ENCODE measurements around the gene HINT2.

HINT2 gene

DNA sequence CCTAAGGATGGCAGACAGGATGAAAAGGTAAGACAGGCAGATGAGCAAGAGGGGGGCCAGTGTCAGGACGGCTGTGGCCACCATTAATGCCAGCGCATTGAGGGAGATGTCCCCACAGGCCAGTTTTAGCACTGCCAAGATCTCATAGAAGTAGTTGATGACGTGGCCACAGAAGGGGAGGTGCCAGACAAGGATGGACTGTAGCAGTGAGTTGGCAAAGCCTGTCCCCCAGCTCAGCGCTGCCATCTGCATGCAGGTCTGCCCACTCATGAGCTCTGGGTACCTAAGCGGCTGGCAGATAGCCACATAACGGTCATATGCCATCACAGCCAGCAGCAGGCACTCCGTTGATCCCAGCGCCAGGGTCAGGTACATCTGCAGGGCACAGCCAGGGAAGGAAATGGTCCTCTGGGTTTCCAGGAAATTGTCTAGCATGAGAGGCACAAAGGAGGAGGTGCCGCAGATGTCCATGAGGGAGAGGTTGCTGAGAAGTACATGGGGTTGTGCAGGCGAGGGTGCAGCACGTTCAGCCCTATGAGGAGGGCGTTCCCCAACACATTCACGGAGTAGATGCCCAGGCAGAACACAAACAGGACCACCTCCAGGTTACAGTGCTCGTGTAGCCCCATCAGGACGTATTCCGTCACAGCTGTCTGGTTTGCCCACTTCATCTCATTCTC is 44.6 kb upstream of the HINT2 start:
- H3K4me3 ChIP-seq (ENCODE audit: low read depth, low read length) = no peak overlapping the region
- H3K9me3 ChIP-seq = no peaks in the 10 kb centered on the region
- TF ChIP-seq, protein P1, sequence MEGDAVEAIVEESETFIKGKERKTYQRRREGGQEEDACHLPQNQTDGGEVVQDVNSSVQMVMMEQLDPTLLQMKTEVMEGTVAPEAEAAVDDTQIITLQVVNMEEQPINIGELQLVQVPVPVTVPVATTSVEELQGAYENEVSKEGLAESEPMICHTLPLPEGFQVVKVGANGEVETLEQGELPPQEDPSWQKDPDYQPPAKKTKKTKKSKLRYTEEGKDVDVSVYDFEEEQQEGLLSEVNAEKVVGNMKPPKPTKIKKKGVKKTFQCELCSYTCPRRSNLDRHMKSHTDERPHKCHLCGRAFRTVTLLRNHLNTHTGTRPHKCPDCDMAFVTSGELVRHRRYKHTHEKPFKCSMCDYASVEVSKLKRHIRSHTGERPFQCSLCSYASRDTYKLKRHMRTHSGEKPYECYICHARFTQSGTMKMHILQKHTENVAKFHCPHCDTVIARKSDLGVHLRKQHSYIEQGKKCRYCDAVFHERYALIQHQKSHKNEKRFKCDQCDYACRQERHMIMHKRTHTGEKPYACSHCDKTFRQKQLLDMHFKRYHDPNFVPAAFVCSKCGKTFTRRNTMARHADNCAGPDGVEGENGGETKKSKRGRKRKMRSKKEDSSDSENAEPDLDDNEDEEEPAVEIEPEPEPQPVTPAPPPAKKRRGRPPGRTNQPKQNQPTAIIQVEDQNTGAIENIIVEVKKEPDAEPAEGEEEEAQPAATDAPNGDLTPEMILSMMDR (IDR thresholded peaks at IDR 0.05; ENCODE audit: low read depth, low read length) = no peak
- H3K36me3 ChIP-seq = no peaks in the 10 kb centered on the region
- H3K4me1 ChIP-seq = peaks cover 2% of the 10 kb centered on the region; the same call in 1 of the 2 replicates
- no peak for DNase-seq
- H3K27me3 ChIP-seq = no peaks in the 10 kb centered on the region; the same call in 1 of the 2 replicates

DNA sequence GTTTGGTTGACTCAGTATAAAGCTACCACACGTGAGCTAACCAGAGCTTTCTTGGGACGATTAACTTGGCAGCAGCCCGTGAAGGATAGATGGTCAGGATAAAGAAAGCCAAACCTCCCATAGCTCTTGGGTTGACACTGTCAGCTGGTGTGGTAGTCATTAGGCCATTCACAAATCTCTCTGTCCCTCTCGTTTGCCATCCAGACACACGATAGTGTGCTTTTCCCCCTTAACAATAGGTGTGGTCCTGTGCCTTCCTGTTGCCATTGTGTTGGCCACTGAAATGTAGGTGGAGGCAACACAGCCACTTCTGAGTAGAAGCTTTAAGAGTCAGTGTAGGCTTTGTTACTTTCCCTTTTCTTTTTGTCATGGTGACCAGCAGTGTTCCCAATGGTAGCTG is 43.6 kb upstream of the HINT2 start:
- TF ChIP-seq, protein P1 (IDR thresholded peaks at IDR 0.05; ENCODE audit: low read depth, low read length) = no peak
- Histone ChIP-seq H3K4me1 (no peaks in the 10 kb centered on the region), H3K4me3 (ENCODE audit: low read depth, low read length) (no peak overlapping the region), H3K36me3 (no peaks in the 10 kb centered on the region), H3K27me3 (no peaks in the 10 kb centered on the region; the same call in 1 of the 2 replicates), H3K9me3 (no peaks in the 10 kb centered on the region)
- DNase-seq = no peak

DNA sequence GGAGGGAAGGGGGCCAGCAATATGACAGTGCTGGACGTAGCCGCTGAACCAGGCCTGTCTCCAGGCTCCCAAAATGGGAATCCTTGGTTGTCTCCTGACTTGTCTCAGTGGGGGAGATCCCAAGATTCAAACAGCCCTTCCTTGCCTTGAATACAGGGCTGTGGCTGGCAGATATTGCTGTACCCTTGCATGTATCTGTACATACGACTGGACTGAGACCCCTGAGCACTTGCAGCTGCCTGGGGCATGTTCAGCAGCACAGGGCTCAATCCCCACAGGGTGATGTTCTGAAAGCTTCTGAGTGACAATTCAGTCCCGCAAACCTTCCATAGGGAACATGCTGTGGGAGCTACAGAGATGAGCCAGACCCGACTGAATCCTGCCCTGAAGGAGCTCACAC is 42.0 kb upstream of the HINT2 start:
- DNase-seq = no peak
- TF ChIP-seq, protein P1 (IDR thresholded peaks at IDR 0.05; ENCODE audit: low read depth, low read length) = no peak
- Histone ChIP-seq H3K4me3 (ENCODE audit: low read depth, low read length) (no peak overlapping the region), H3K4me1 (no peaks in the 10 kb centered on the region), H3K9me3 (no peaks in the 10 kb centered on the region), H3K36me3 (no peaks in the 10 kb centered on the region), H3K27me3 (no peaks in the 10 kb centered on the region; the same call in 1 of the 2 replicates)

DNA sequence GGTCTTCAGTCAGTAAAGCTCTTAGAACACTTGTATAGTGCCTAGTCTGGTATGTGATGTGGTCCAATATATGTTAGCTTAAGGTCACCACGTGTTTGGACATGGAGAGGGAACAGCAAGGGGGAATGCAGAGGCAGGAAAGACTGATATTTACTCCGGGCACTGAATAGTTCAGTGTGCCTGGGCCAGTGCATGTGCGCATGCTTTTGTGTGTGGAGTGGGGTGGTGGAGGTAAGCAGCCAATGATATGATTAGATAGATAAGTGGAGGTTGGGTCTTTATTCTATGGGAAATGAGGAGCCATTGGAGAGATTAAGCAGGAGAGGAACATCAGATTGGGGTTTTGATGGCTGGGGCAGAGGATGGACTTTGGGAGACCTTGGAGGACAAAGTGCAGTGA is 41.4 kb upstream of the HINT2 start:
- TF ChIP-seq, protein P1 (IDR thresholded peaks at IDR 0.05; ENCODE audit: low read depth, low read length) = no peak

DNA sequence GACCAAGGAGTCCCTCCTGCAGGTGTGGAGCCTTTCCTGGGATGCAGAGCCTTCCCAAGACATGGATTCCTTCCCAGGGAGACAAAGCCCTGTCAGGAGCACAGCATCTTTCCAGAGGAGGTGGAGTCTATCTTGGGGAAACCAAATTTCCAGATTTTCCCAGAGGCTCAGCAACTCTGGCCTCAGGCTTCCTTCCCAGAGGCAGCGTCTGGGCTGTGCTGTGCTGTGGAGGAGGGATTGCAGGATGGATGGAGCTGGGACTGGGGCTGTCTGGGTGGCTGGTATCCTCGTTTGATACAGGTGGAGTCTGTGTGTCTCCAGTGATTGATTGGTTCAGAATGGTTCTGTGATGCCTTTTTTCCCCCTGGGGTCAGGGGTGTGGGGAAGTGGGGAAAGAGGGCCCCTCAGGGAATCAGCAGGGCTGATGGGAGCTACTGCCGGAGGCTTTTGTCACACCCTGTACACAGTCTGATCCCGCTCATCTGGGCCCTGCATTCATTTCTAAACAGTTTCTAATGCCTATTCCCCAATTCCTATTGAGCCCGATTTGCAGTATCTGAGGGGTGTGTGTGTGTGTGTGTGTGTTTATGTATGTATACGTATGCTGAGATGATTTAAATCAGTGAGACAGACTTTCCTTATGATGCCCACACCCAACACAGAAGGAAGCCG is 39.4 kb upstream of the HINT2 start:
- TF ChIP-seq, protein P1 (IDR thresholded peaks at IDR 0.05; ENCODE audit: low read depth, low read length) = no peak
- DNase-seq = no peak
- no peaks in the 10 kb centered on the region for H3K9me3 ChIP-seq
- no peaks in the 10 kb centered on the region for H3K4me1 ChIP-seq
- H3K4me3 ChIP-seq (ENCODE audit: low read depth, low read length) = no peak overlapping the region
- H3K27me3 ChIP-seq = no peaks in the 10 kb centered on the region
- H3K36me3 ChIP-seq = no peaks in the 10 kb centered on the region

More for the DNA sequence above, 41.4 kb upstream of the HINT2 start:
- H3K9me3 ChIP-seq = no peaks in the 10 kb centered on the region
- H3K4me3 ChIP-seq (ENCODE audit: low read depth, low read length) = no peak overlapping the region
- H3K4me1 ChIP-seq = no peaks in the 10 kb centered on the region
- no peaks in the 10 kb centered on the region; the same call in 1 of the 2 replicates for H3K27me3 ChIP-seq
- DNase-seq = no peak
- no peaks in the 10 kb centered on the region for H3K36me3 ChIP-seq
